HG02870 (cell line): ENCODE results near the gene LMF1.

ENCODE experiments used
- ATAC-seq: cut with Tn5 transposase; IDR thresholded peaks from one replicate; pipeline ENCODE4 v1.9.1; 2021; ENCODE audit warnings: mild to moderate bottlenecking, moderate library complexity; ENCODE audit not compliant: unreplicated experiment

Gene LMF1

GRCh38 chr16:819336-820043 is 151.3 kb downstream of the LMF1 start:
- ATAC-seq, result no peak

DNA sequence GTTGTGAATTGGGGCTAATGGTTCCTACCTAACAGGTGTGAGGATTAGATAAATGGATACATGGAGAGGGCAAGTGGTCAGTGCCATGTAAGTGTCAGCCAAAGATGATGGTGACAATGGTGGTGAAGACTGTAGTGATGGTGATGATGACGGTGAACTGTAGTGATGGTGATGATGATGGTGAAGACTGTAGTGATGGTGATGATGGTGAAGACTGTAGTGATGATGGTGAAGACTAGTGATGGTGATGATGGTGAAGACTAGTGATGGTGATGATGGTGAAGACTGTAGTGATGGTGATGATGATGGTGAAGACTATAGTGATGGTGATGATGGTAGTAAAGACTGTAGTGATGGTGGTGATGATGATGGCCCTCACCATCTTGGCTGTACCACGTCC is 152.2 kb downstream of the LMF1 start:
- no peak for ATAC-seq

GRCh38 chr16:818132-818531 is 152.7 kb downstream of the LMF1 start:
- ATAC-seq, result no peak

- ATAC-seq, result no peak
Observed at GRCh38 chr16:817001-817906, 153.5 kb downstream of the LMF1 start.

DNA sequence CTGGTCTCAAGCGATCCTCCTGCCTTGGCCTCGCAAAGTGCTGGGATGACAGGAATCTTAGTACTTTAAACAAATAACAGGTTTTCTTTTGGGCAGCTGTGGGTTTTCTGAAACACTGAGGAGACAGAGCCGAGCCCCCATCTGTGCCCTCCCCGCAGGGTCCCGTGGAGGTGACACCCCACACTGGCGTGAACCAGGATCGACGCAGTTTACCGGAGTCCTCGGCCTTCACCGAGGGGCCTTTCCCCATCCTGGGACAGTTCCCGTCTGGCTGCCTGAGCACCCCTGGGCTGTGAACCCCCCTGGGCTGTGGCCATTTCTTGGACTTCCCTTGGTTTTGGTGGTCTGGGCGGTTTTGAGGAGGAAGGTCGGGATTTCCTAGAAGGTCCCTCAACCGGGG is 154.9 kb downstream of the LMF1 start:
- ATAC-seq, result no peak

GRCh38 chr16:814974-815373 is 155.8 kb downstream of the LMF1 start:
- ATAC-seq, result no peak

GRCh38 chr16:813916-814412 is 156.8 kb downstream of the LMF1 start:
- no peak for ATAC-seq

GRCh38 chr16:813204-813915 is 157.4 kb downstream of the LMF1 start:
- ATAC-seq, result no peak

- ATAC-seq, result no peak
Observed at GRCh38 chr16:808085-808386, 162.7 kb downstream of the LMF1 start.

- peak; percentile 88 for ATAC-seq
Observed at GRCh38 chr16:807347-808084, 163.3 kb downstream of the LMF1 start.

DNA sequence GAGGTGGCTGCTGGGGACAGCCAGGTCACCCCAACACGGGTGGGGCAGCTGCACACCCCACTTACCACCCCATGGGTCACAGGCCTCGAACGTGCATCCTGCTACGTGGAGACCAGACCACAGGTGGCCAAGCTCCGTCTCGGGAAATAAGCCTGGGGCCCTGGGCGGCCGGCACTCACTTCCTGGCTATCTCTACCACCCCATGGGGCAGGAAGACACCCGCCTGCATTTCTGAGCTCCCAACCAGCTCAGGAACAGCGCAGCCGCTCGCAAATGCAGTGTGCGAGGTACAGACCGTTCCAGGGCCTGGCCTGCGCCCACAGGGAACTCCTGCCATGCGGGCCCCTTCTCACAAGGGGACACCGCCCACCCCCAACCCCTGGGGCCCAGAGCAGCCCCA is 165.3 kb downstream of the LMF1 start:
- no peak for ATAC-seq

DNA sequence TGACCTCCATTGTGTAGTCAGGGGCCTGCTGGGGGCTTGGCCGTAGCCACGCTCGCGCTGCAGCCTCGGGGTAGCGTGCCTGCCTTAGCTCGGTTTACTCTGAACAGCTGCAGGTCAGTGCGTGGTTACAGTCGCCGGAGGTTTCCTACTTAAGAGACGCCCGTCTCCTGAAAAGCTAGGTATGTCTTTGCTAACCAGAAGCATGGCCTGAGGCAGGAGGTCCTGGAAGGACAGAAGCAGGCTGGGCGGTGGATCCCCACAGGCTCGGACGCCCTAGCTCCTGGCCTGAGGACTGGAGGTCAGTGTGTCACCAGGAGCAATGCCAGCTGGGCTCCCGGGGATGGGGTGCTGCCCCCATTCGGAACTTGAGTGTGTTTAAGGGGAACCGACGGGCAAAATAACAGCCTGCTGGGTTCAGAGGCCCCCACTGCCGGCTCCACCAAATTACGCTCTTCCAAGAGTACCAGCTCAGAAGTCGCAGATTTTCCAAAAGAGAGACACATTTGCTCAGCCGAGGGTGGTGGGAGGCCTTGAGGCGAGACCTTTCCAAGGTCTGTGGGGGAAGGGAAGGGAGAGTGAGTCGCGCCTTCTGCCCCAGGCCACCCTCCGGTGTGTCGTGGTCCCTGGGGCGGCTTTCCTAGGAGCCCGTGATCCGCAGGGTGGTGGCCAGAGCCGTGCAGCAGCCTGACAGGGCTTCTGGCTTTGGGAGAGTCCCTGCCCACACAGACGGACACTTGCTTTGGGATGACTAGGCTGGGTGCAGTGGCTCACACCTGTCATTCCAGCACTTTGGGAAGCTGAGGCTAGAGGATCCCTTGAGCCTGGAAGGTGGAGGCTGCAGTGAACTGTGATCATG is 166.4 kb downstream of the LMF1 start:
- ATAC-seq, result no peak

GRCh38 chr16:803754-804080 is 167.1 kb downstream of the LMF1 start:
- ATAC-seq, result no peak
